Mammary epithelial cell (primary cell): ENCODE measurements around the gene NEIL3.

Experiments
- CTCF ChIP-seq, 2 donors: IDR thresholded peaks in 1 of 2; conservative IDR thresholded peaks in 1 of 2; 2 replicates each; pipeline ENCODE4 v1.5.1; 2011 to 2012; ENCODE audit warnings: inconsistent platforms in 2 of 2, low read length in 2 of 2, mild to moderate bottlenecking in 2 of 2, control low read depth in 1 of 2, low read depth in 1 of 2; ENCODE audit not compliant: insufficient read depth in 1 of 2; ENCODE audit errors: extremely low read depth in 1 of 2
- EZH2 ChIP-seq: IDR thresholded peaks from 2 replicates; pipeline ENCODE4 v1.6.1; 2012; ENCODE audit warnings: low read length, inconsistent platforms, borderline replicate concordance

- TF ChIP-seq CTCF (conservative IDR thresholded peaks at IDR 0.05 in 1 of 2, IDR thresholded peaks at IDR 0.05 in 1 of 2; ENCODE audit: extremely low read depth in 1 of 2, insufficient read depth in 1 of 2, low read depth in 1 of 2, low read length in 2 of 2) (no peak), EZH2 (no peak)
Observed at GRCh38 chr4:177322881-177323280, 13.2 kb downstream of the NEIL3 start.
